Skin epidermis (tissue), 12 donors: ENCODE results near the gene SPDL1.

Source experiments
- H3K27ac ChIP-seq, 21 experiments: fragments of 200-600 bp; sonication (generic) in 11 of 21; one replicate each; pipeline ENCODE4 v1.5.0; 2020; ENCODE audit warnings: mild to moderate bottlenecking in 3 of 21, inconsistent platforms in 2 of 21, moderate library complexity in 2 of 21
- H3K4me3 ChIP-seq, 7 experiments: fragments of 200-600 bp; sonication (generic) in 2 of 7; one replicate each; pipeline ENCODE4 v1.5.0; 2020; ENCODE audit warnings: inconsistent platforms in 2 of 7, mild to moderate bottlenecking in 2 of 7, moderate library complexity in 1 of 7

The SPDL1 gene, protein sequence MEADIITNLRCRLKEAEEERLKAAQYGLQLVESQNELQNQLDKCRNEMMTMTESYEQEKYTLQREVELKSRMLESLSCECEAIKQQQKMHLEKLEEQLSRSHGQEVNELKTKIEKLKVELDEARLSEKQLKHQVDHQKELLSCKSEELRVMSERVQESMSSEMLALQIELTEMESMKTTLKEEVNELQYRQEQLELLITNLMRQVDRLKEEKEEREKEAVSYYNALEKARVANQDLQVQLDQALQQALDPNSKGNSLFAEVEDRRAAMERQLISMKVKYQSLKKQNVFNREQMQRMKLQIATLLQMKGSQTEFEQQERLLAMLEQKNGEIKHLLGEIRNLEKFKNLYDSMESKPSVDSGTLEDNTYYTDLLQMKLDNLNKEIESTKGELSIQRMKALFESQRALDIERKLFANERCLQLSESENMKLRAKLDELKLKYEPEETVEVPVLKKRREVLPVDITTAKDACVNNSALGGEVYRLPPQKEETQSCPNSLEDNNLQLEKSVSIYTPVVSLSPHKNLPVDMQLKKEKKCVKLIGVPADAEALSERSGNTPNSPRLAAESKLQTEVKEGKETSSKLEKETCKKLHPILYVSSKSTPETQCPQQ

DNA sequence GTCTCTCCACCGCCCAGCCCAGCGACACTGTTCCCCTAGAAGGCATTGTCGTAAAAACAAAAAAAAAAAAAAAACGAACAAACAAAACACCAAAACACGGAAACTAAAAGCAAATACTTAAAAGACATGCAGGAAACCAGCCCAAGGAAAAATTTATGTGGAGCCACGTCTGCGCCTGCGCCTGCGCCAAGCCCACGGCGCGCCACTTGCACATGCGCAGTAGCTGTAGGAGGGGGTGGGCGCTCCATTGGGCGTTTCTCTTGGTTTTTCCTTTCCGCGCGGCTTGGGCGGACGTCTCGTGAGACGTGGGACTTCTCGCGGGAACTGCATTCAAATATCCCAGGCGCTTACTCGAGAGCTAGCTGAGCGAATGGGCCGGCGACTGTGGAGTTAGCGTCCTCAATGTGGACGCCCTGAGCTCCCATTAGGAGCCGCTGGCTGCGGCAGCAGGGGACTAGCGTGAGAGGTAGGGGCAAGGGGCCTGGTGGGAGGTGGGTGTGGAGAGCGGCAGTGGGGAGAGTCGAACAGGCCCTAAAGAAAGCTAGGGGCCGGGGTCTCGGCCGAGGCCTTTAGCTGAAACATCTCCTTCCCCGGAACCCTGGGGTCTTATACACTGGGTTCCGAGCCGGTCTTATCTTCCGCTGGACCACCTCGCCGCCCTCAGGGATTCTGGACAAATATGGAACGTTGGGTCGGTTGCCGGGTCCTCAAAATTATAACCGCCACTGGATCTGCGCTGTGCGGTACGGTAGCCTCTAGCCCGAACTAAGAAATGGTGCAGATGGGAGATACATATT is at the start of gene SPDL1:
SPDL1 (plus strand) TSS at position 350 of the 797 bp plus-strand sequence. CDS start 4,644 bp downstream, outside the sequence.
- H3K27ac ChIP-seq, result peak within 1 kb of the TSS in 20 of 21 experiments; percentile 39 to 90 (median 79)
- peak within 1 kb of the TSS; percentile 53 to 91 (median 79) for H3K4me3 ChIP-seq

DNA sequence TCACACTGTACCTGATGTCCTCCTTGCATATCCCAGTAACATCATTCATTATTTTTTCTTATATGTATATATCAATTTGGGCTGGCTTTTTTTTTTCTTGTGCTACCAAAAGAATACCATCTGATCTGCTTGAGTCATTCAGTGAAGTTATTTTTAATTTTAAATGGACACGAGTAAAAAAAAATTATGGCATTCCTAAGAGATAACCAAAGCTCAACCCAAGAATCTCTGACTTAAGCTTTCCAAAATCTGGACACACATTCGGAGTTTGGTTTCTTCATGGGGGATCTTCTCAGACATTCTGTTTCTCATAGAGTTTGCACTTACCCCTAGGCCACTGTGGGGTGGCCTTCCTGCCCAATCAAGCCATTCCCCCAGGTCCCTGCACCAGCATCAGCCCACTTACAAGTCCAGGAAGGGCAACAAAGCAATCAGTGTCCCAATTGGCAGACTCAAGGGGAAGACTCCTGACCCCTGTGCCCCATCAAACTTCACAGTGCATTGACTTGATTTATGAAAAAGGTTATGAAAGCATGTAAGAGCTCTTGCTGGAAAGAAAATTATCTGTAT is 49.2 kb upstream of the SPDL1 start:
- peak overlapping the region in 2 of 21 experiments; percentile 20 to 54 for H3K27ac ChIP-seq
- no peak overlapping the region for H3K4me3 ChIP-seq

DNA sequence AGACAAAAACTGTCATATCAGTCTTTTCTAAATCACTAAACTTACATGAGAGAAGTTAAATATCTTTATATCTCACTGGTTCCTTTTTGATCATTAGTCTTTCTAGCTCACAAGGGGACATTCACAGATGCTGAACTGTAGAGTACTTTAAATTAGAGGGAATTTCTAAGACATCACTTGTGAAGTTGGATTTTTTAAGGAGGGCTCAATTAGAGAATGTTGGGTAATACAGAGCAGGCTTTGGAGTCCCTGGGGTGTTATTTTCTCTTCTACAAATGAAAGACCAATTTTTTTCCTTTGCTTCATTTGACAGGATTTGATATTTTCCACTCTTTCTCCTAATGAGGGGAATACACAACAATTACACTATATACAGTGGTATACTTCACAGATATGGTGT is 48.6 kb upstream of the SPDL1 start:
- H3K4me3 ChIP-seq, result no peak overlapping the region
- peak overlapping the region in 2 of 21 experiments; percentile 20 to 54 for H3K27ac ChIP-seq

DNA sequence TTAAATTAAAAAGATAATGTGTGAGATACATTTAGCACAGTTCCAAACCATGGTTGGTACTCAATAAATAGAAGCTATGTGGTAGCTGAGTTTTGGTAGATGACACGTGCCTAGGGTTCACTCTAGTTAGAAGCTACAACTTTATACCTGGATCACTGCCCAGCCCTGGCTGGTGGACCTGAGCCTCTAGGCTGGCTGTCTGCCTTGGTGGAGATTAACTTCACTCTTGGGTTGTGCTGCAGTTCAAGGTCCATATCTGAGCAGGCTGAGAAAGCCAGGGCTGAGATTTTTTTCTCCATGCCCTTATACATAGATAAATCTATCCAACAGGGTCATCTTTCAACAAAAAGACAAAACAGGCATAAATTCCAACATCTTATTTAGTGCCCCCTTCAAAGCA is 44.6 kb upstream of the SPDL1 start:
- Histone ChIP-seq H3K27ac (no peak overlapping the region), H3K4me3 (no peak overlapping the region)

DNA sequence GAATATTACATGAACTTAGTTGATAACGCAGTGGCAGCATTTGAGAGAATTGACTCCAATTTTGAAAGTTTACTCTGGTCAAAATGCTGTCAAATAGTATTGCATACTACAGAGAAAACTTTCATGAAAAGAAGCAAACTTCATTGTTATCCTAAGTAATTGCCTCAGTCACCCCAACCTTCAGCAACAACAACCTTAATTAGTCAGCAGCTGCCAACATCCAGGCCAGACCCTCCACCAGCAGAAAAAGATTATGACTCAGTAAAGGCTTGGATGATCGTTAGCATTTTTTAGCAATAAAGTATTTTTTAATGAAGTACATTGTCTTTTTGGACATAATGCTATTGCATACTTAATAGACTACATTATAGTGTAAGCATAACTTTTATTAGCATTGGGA is 40.8 kb upstream of the SPDL1 start:
- H3K4me3 ChIP-seq, result no peak overlapping the region
- H3K27ac ChIP-seq, result no peak overlapping the region

DNA sequence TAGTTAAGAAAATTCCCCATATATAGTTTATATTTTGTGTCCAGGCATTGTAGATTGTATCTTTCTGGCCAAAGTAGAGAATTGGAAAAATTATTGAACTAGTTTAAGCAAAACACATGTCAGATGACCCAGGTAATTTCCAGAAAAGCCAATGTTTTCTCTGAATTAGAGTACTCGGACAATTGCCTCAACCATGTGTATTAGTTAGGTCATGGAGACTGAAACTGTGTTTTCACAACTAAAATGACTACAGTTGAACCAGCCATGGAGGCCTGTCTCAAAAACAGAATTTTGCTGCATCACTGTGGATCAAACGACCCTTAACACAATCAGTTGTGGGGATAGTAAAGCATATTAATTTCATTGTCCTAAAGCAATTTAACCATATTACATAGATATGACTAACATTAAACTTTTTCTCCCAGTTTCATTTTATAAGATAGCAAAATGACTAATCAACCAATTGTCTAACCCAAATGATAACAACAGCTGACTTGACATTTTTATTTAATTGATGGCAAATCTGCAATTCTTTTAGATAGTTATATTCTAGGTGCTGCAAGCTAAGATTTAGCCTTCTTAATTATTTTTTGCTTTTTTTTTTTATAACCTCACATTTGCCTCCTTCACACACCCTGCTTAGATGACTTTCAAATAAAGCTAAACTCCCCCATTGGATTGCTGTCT is 39.2 kb upstream of the SPDL1 start:
- H3K27ac ChIP-seq, result no peak overlapping the region
- H3K4me3 ChIP-seq, result no peak overlapping the region

DNA sequence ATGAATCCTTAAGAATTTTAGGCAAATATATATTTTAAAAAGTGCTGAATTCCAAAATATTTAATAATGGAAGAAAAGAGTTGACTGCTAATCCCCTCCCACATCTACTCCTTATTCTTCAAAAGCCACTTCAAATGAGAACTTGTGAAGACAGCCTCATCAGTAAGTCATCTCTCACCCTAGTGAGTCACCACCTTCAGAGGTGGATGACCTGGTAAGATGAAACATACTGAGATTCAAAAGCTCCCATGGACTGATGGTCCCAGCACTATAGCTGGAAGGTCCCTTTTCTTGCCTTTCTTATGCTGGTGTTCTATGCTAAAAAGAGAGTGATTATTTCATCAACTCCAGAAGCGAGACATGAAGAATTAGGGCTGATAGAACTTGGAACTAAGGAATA is 37.8 kb upstream of the SPDL1 start:
- H3K4me3 ChIP-seq, result no peak overlapping the region
- H3K27ac ChIP-seq, result no peak overlapping the region

DNA sequence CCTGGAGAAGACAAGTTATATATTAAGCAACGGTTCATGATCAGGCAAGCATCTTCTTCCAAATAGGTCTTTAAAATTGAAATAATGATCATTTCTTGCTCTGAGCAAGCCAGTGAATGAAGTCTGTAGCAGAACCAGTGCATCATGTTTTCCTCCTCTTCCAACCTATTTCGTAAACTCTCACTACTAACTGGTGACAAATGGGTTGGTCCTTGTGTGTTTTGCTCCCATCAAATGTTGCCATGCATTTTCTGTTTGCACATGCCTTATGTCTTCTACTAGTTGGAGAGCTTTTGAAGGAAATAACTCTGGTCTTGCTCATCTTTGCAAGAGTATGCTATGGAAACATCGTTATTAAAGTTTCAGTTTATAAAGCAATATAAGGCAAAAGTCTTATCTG is 37.2 kb upstream of the SPDL1 start:
- H3K27ac ChIP-seq, result no peak overlapping the region
- H3K4me3 ChIP-seq, result no peak overlapping the region

DNA sequence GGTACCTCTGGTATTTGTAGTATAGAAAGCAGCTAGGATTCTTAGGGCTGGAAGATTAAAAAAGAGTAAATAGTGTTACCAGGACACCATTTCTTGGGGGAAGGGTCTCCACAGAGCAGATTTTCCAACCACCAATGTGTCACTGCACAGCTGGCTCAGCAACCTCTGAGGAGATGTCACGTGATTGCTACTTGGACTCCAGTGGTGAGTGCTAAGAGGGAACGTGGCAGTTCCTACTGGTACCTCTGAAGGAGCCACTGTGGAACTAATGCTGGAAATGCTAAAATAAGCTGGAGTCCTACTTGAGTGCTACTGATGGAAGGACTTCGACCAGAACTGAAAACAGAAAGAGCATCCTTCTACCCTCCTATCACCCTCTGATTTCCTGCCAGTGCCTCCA is 36.1 kb upstream of the SPDL1 start:
- Histone ChIP-seq H3K27ac (peak overlapping the region in 1 of 21 experiments; percentile 35), H3K4me3 (no peak overlapping the region)

DNA sequence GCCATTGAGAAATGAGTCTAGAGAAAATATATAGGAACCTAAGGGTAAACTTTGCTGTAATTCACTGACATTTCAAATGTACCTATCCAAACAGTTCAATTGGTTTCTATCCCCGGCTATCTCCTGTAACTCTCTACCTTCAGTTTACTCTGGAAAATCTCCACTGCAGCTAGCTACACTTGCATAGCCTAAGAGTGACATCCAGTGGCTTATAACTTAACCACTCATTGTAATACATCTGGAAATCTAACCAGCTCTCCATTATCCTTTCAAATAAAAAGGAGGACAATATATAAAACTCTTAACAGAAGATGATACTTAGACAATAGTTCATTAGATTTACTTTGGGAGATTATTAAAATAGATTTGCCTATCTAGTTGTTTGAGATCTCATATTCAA is 35.3 kb upstream of the SPDL1 start:
- no peak overlapping the region for H3K27ac ChIP-seq
- no peak overlapping the region for H3K4me3 ChIP-seq

DNA sequence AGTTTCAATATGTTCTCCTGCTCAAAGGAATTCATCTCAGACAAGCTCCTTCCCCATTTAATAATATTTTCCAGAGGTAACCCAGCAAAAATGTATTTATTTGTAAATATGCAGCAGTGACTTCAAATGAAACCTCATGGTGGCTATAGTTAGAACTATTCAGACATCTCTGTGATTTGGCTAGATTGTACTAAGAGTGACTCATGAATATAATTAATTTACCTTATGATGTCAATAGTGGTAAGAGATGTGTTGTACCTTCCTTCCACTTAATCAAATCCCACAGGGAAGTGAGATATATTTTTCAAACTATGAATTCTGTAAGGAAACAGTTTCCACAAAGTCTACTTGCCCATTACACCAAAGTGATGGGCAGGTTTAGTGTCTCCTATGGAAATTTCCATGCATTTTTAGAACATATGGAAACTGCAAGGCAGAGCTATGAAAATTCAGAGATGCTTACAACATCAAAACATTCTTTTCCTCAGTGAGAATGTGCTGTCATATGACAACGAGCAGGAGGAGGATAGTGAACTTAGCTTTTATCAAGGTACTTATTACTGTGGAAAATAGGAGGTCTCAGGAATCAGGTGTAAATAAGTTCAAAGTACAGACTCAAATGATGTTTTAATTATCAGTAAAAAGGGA is 34.0 kb upstream of the SPDL1 start:
- Histone ChIP-seq H3K27ac (no peak overlapping the region), H3K4me3 (no peak overlapping the region)

DNA sequence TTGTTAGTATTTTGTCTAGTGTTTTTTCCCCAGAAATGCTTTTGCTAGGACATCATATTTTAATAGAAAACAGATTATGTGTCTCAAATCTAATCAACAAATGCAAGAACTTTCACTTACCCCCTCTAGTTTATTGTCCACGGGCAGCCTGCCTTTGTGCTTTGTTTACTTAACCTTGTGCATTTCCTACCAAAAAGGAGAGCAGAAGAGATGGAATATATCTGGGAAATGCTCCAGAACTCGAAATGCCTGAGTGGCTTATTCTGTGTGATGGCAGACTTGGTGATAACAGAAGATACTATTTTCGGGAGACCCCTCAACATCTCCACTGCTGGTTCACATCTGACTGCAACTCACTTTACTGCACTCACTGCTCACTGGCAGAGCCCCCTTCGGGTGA is 33.3 kb upstream of the SPDL1 start:
- Histone ChIP-seq H3K4me3 (no peak overlapping the region), H3K27ac (no peak overlapping the region)

DNA sequence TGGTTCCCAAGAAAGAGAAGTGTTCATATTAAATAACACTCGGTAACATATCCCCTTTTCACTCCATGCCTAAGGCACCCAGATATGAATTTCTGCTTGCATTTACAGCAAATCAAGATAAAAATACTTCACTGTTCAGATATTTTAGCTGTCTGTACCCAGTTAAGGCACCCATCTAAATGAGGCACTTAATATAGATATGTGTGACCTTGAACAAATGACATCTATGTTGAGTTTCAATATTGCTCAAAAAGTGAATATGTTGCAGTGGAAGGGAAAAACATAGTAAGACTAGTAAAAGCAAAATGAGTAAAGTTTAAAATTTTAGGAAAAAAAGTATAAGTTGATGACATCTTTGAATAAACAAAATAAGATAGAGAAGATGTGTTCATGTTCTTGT is 32.4 kb upstream of the SPDL1 start:
- Histone ChIP-seq H3K27ac (no peak overlapping the region), H3K4me3 (no peak overlapping the region)

DNA sequence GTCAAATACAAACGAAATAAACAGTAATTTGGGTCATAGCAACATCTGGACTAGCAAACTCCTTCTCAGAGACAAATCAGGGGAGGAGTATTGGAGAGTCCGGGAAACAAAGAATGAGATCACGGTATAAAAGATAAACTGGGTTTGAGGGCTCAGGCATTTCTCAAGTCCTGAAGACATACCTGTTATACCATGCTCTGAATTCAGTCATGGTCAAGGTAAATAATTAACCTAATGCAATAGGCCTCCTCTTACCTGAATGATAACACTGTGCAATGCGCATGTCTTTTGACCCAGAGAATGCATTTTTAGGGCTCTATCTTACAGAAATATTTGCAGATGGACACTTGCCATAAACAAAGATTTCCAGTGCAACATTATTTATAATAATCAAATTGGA is 31.9 kb upstream of the SPDL1 start:
- Histone ChIP-seq H3K4me3 (no peak overlapping the region), H3K27ac (no peak overlapping the region)

DNA sequence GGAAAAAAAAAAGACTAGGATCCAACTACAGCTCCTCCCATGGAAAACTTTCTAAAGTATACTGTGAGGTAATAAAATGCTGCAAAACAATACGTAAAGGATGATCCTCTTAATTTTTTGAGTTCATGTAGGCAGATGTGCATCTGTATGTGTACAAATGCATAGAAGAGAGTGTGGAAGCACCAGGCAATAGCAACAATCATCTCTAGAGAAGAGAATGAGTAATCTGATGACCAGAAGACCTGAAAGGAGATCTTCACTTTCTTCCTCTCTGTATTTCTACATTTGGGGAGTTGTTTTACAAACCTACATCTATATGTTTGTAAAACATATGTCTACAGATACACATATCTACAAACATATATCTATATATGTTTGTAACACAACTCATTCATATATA is 29.3 kb upstream of the SPDL1 start:
- Histone ChIP-seq H3K4me3 (no peak overlapping the region), H3K27ac (no peak overlapping the region)

DNA sequence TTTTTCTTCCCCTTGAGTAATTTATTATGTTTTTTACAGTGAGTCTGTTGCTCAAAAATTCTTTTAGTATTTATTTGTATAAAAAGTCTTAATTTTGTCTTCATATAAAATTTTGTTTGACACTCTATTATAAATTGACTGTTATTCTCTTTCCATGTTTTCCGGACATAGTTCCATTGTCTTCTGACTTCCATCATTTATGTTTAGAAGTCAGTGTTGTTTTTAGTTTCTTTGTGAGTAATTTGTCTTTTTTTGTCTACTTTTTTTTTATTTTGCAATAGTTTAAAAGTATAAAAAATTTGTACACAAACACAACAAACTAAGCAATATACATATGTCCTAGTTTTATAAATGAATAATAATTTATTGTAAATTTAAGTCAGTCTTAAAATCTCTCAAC is 25.7 kb upstream of the SPDL1 start:
- H3K4me3 ChIP-seq, result no peak overlapping the region
- no peak overlapping the region for H3K27ac ChIP-seq

DNA sequence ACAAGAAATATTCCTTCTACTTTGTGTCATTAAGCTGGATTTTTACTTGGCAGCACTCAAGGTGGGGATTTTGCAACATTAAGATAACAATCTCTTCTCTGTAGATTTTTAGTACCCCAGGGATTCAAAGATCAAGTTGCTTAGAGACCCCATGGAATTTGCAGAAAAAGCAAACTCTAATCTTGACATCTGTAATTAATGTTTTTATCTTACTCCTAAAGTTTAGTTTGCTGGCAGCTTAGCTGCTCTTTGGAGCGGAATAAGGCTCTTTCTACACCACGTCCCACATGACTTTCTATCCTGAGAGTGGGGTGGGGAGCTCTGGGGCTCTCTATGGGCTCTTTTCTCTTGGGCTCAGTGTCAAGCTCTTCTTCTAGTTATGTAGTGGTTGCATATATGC is 21.7 kb upstream of the SPDL1 start:
- no peak overlapping the region for H3K27ac ChIP-seq
- H3K4me3 ChIP-seq, result no peak overlapping the region

DNA sequence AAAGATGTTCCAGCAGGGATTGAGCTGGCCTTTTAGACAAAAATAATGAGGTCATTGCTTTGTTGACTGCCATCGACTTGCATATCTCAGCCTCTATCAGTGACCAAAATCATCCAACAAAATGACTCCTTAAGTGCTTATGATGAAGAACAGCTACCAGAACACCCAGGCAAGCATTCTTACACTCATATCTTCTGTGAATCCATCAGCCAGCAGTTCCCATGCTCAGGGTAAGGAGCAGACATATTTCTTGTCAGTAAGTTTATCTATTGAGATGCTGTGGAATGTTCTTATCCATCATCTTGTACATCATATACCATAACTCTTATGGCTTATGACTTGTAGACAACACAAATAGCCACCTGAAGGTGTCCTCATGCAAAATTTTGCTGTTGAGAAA is 20.2 kb upstream of the SPDL1 start:
- Histone ChIP-seq H3K4me3 (no peak overlapping the region), H3K27ac (no peak overlapping the region)

DNA sequence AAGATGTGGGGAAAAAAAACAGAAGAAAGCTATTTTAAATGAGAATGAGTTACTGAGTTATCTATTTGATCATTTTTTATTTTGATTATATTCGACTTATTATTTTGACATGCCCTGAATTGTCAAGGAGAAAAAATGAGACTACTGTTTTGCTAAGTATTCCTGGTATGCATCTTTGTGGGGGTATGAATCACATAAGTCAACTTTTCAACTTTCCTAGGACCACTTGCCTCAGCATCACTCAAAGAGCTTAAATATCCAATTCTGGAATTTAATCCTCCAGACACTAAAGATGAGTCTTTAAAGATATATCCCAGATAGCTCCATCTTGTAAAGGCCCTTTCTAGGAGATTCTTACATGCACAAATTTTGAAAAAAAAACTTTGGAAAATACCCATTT is 17.4 kb upstream of the SPDL1 start:
- no peak overlapping the region for H3K4me3 ChIP-seq
- H3K27ac ChIP-seq, result no peak overlapping the region
